Effector memory CD8-positive, alpha-beta T cell (primary cell): ENCODE data around the gene DOCK10.
"Not testable (repeated sequence)": the region's sequence is repeated elsewhere in the genome, so short reads cannot be mapped to it uniquely, and the experiment has no call there.

Source experiments
- ATAC-seq: fragments of 150-1000 bp; cut with Tn5 transposase; replicated peaks from 2 replicates; pipeline ENCODE4 v1.10.0; 2021; ENCODE audit warnings: mild to moderate bottlenecking, moderate library complexity
- DNase-seq, 3 experiments: peaks; one replicate each; pipeline ENCODE4 v3.0.0; 2021
- H3K27ac Mint-ChIP-seq, 2 donors: one replicate each; pipeline ENCODE4 v1.8.0; 2022; ENCODE audit warnings: mild to moderate bottlenecking in 2 of 2, mixed read lengths in 2 of 2, moderate library complexity in 2 of 2
- H3K27me3 Mint-ChIP-seq, 2 donors: one replicate each; pipeline ENCODE4 v1.8.0; 2022; ENCODE audit warnings: mixed read lengths in 2 of 2
- H3K36me3 Mint-ChIP-seq: one replicate; pipeline ENCODE4 v1.8.0; 2022; ENCODE audit warnings: mild to moderate bottlenecking, moderate library complexity, mixed read lengths; ENCODE audit not compliant: insufficient read depth
- H3K4me1 Mint-ChIP-seq, 2 donors: one replicate each; pipeline ENCODE4 v1.8.0; 2022; ENCODE audit warnings: low read depth in 2 of 2, mixed read lengths in 2 of 2
- H3K4me3 Mint-ChIP-seq, 2 donors: one replicate each; pipeline ENCODE4 v1.8.0; 2022; ENCODE audit warnings: mild to moderate bottlenecking in 2 of 2, mixed read lengths in 2 of 2, moderate library complexity in 2 of 2
- H3K9me3 Mint-ChIP-seq, 2 donors: one replicate each; pipeline ENCODE4 v1.8.0; 2022; ENCODE audit warnings: mixed read lengths in 2 of 2

Gene DOCK10

GRCh38 chr2:224925061-224925809, 117.0 kb downstream of the DOCK10 start:
- H3K27ac Mint-ChIP-seq, result peak overlapping the region; percentile 93 to 94
- ATAC-seq (no peak), DNase-seq (no peak)
- H3K27me3 Mint-ChIP-seq, result no peaks in the 10 kb centered on the region
- peaks cover 65 to 78% of the 10 kb centered on the region in 2 donors for H3K4me1 Mint-ChIP-seq
- peak overlapping the region; percentile 56 to 71 for H3K4me3 Mint-ChIP-seq
- peaks cover 39% of the 10 kb centered on the region for H3K36me3 Mint-ChIP-seq
- H3K9me3 Mint-ChIP-seq, result no peaks in the 10 kb centered on the region

GRCh38 chr2:224924631-224925030, 117.6 kb downstream of the DOCK10 start:
- ATAC-seq, result no peak
- Mint-ChIP-seq H3K36me3 (peaks cover 33% of the 10 kb centered on the region), H3K4me1 (peaks cover 60 to 72% of the 10 kb centered on the region in 2 donors), H3K9me3 (no peaks in the 10 kb centered on the region), H3K27me3 (no peaks in the 10 kb centered on the region), H3K27ac (peak overlapping the region; percentile 93 to 94), H3K4me3 (peak overlapping the region; percentile 56 to 71)
- DNase-seq, result no peak

- Mint-ChIP-seq H3K9me3 (no peaks in the 10 kb centered on the region), H3K36me3 (peaks cover 14% of the 10 kb centered on the region), H3K27me3 (no peaks in the 10 kb centered on the region), H3K4me3 (peak overlapping the region in 1 of 2 donors; percentile 32), H3K4me1 (peaks cover 38 to 50% of the 10 kb centered on the region in 2 donors), H3K27ac (peak overlapping the region in 1 of 2 donors; percentile 3)
- ATAC-seq (peak; percentile 38), DNase-seq (no peak)
These were observed 120.0 kb downstream of the DOCK10 start for GRCh38 chr2:224922142-224922727.

- DNase-seq, result no peak
- ATAC-seq, result no peak
- no peaks in the 10 kb centered on the region for H3K27me3 Mint-ChIP-seq
- peaks cover 13 to 24% of the 10 kb centered on the region in 2 donors for H3K4me1 Mint-ChIP-seq
- H3K4me3 Mint-ChIP-seq, result no peak overlapping the region
- peaks cover 10% of the 10 kb centered on the region for H3K36me3 Mint-ChIP-seq
- H3K27ac Mint-ChIP-seq, result no peak overlapping the region
- no peaks in the 10 kb centered on the region for H3K9me3 Mint-ChIP-seq
These were observed 122.7 kb downstream of the DOCK10 start for GRCh38 chr2:224919472-224920110.

DNA sequence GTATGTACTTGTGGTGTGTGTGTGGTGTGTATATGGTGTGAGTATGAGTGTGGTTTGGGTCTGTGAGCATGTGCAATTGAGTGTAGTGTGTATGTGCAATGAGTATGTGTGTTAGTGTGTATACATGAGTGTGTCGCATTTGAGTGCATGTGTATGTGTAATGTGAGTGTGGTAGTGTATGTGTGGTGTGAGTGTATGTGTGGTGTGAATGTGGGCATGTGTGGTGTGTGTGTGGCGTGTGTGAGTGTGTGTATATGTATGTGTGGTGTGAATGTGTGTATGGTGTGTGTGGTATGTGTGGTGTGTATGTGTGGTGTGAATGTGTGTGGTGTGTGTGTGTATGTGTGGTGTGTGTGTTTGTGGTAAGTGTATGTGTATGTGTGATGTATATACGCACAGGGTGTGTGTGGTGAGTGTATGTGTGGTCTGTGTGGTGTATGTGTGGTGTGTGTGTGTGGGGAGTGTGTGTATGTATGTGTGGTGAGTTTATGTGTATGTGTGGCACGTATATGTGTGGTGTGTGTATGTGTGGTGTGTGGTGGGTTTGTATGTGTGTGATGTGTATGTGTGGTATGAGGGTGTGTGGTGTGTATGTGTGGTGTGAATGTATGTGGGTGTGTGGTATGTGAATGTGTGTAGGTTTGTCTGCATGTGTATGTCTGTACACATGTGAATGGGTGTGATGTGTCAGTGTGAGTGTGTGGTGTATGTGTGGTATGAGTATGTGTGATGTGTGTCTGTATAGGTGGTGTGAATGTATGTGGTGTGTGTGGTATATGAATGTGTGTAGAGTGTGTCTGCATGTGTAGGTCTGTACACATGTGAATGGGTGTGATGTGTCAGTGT, 123.4 kb downstream of the DOCK10 start:
- Mint-ChIP-seq H3K4me1 (peaks cover 6 to 17% of the 10 kb centered on the region in 2 donors), H3K27ac (no peak overlapping the region), H3K27me3 (no peaks in the 10 kb centered on the region), H3K36me3 (peaks cover 13% of the 10 kb centered on the region), H3K4me3 (no peak overlapping the region), H3K9me3 (no peaks in the 10 kb centered on the region)
- ATAC-seq (peak; percentile 24), DNase-seq (no peak)

- H3K27ac Mint-ChIP-seq, H3K27me3 Mint-ChIP-seq, H3K4me1 Mint-ChIP-seq, ATAC-seq, H3K4me3 Mint-ChIP-seq, DNase-seq, H3K9me3 Mint-ChIP-seq: not testable (repeated sequence)
- H3K36me3 Mint-ChIP-seq, result peaks cover 22% of the 10 kb centered on the region
These were observed 125.0 kb downstream of the DOCK10 start for GRCh38 chr2:224917246-224917645.

DNA sequence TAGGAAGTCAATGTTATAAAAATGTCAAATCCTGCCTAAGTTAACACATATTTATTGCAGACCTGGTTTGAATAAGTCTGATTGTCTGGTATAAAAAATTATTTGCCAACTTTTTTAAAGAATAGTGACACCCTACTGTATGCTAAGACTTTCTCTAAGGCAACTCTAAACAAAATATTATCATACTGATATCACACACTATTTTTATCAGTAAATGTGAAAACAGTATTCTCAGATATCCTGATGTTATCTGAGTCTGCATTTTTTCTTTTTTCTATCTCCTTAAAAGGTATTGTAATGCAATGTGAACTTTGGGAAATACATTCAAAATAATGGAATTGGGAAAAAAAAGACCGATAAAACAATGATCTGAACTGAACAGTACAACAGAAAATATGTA, 127.1 kb downstream of the DOCK10 start:
- peaks cover 9 to 16% of the 10 kb centered on the region in 2 donors for H3K4me1 Mint-ChIP-seq

DNA sequence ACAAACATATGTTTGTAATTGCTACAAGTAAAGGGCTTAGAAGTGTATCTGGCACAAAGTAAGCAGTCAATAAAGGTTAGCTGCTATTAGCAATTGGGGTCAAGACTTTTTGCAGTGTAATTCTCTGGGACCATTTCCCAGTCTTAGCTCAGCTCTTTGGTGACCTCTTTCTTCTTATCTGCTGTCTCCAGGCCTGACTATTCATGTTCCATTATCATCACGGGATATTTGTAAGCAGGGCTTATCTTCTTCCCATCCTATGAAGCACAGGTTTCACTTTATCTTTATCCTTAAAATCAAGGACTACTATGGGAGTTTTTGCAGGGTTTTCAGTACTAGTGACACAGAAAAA, 131.7 kb downstream of the DOCK10 start:
- ATAC-seq (no peak), DNase-seq (no peak)
- peaks cover 43% of the 10 kb centered on the region for H3K36me3 Mint-ChIP-seq
- no peaks in the 10 kb centered on the region for H3K27me3 Mint-ChIP-seq
- H3K27ac Mint-ChIP-seq, result peak overlapping the region; percentile 67 to 80
- H3K4me1 Mint-ChIP-seq, result peaks cover 33 to 56% of the 10 kb centered on the region in 2 donors
- no peaks in the 10 kb centered on the region for H3K9me3 Mint-ChIP-seq
- H3K4me3 Mint-ChIP-seq, result peak overlapping the region in 1 of 2 donors; percentile 4

More for the DNA sequence above, 127.1 kb downstream of the DOCK10 start:
- Mint-ChIP-seq H3K27ac (no peak overlapping the region), H3K9me3 (no peaks in the 10 kb centered on the region), H3K27me3 (no peaks in the 10 kb centered on the region), H3K36me3 (peaks cover 28% of the 10 kb centered on the region), H3K4me3 (no peak overlapping the region)
- ATAC-seq, result no peak
- no peak for DNase-seq

- Mint-ChIP-seq H3K27me3 (no peaks in the 10 kb centered on the region), H3K4me3 (no peak overlapping the region), H3K4me1 (peaks cover 33 to 56% of the 10 kb centered on the region in 2 donors), H3K27ac (peak overlapping the region; percentile 67 to 80), H3K9me3 (no peaks in the 10 kb centered on the region), H3K36me3 (peaks cover 42% of the 10 kb centered on the region)
- DNase-seq (peak in 1 of 3 experiments; percentile 28), ATAC-seq (peak; percentile 94)
These were observed 132.2 kb downstream of the DOCK10 start for GRCh38 chr2:224909885-224910573.

DNA sequence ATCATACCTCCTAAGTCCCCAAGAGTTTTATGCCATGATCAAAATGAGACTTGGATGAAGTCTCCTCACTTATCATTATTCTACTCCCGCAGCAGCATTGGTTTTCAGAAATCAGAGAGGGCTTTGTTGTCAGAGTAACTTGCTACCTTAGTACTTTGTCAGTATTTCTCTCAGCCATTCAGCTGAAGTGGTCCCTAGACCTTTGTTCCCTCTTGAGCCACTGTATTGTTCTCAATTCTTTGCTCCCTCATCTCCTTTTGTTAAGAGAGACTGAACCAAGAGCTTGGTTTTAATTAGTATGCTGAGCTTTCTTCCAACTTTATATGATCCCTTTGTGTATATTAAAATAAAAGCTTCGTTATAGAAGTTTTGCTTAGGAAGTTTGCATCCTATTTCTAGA, 133.4 kb downstream of the DOCK10 start:
- no peak for ATAC-seq
- no peaks in the 10 kb centered on the region for H3K27me3 Mint-ChIP-seq
- H3K36me3 Mint-ChIP-seq, result peaks cover 38% of the 10 kb centered on the region
- H3K4me1 Mint-ChIP-seq, result peaks cover 34 to 60% of the 10 kb centered on the region in 2 donors
- H3K9me3 Mint-ChIP-seq, result no peaks in the 10 kb centered on the region
- H3K4me3 Mint-ChIP-seq, result no peak overlapping the region
- peak overlapping the region; percentile 67 to 80 for H3K27ac Mint-ChIP-seq
- no peak for DNase-seq

DNA sequence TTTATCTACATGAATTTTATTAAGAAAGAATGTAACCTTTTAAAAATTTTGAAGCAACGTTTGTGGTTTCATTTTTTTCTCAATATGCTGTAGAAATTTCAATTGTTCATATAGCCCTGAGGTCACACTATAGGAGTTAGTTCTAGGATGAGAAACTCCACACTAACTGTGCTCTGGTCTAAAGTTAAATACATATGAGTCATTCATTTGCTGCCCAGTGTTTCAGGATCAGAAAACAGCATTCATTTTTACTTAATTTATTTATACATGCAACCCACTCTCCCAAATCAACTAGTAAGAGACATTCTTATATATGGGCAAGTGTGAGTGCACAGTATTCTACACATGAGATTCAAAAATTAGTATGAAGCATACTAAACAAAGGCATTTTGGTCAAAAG, 137.9 kb downstream of the DOCK10 start:
- H3K4me1 Mint-ChIP-seq, result peaks cover 21 to 43% of the 10 kb centered on the region in 2 donors

GRCh38 chr2:224903621-224904020, 138.6 kb downstream of the DOCK10 start:
- Mint-ChIP-seq H3K27ac (peak overlapping the region in 1 of 2 donors; percentile 49), H3K4me3 (no peak overlapping the region), H3K9me3 (no peaks in the 10 kb centered on the region), H3K4me1 (peaks cover 19 to 36% of the 10 kb centered on the region in 2 donors), H3K27me3 (no peaks in the 10 kb centered on the region), H3K36me3 (peaks cover 13% of the 10 kb centered on the region)
- ATAC-seq (no peak), DNase-seq (no peak)

More for the DNA sequence above, 137.9 kb downstream of the DOCK10 start:
- H3K36me3 Mint-ChIP-seq, result peaks cover 16% of the 10 kb centered on the region
- peak overlapping the region in 1 of 2 donors; percentile 76 for H3K27ac Mint-ChIP-seq
- ATAC-seq, result no peak
- H3K27me3 Mint-ChIP-seq, result no peaks in the 10 kb centered on the region
- DNase-seq, result no peak
- no peaks in the 10 kb centered on the region for H3K9me3 Mint-ChIP-seq
- no peak overlapping the region for H3K4me3 Mint-ChIP-seq
